Keratinocyte (primary cell): ENCODE measurements around the gene TMEM80.

Experiments
- EZH2 ChIP-seq: IDR thresholded peaks from one replicate; pipeline ENCODE4 v1.6.1; 2012; ENCODE audit warnings: inconsistent platforms, mild to moderate bottlenecking, low read length, moderate library complexity
- TF ChIP-seq, protein P1 (sequence below), 3 experiments: IDR thresholded peaks in 1 of 3; conservative IDR thresholded peaks in 1 of 3; optimal IDR thresholded peaks in 1 of 3; 2 replicates in 2 of 3; 3 replicates in 1 of 3; pipeline versions ENCODE3 to v1.5.1; 2011; ENCODE audit warnings: low read length in 3 of 3, mild to moderate bottlenecking in 3 of 3, moderate library complexity in 2 of 3, control low read depth in 1 of 3, inconsistent platforms in 1 of 3; ENCODE audit not compliant: insufficient read depth in 2 of 3; ENCODE audit errors: extremely low read depth in 1 of 3

DNA sequence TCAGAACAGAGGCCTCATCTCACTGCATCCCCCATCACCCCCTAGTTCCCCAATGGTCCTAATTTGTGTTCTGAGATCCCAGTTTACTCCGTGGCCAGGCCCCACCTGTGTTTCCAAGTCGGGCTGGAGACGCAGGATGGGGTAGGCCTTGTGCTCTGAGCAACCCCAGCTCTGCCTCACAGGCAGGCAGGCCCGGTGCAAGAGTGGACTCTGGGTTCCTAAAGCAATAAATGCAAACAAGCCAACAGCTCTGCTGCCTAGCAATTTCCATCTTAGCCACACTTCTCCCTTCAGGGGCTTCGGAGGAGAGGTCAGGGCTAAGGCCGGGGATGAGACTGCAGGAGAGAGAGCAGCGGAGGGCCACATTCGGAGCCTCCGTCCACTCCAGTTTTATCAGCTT, 7.9 kb downstream of the TMEM80 start:
- TF ChIP-seq, protein P1, sequence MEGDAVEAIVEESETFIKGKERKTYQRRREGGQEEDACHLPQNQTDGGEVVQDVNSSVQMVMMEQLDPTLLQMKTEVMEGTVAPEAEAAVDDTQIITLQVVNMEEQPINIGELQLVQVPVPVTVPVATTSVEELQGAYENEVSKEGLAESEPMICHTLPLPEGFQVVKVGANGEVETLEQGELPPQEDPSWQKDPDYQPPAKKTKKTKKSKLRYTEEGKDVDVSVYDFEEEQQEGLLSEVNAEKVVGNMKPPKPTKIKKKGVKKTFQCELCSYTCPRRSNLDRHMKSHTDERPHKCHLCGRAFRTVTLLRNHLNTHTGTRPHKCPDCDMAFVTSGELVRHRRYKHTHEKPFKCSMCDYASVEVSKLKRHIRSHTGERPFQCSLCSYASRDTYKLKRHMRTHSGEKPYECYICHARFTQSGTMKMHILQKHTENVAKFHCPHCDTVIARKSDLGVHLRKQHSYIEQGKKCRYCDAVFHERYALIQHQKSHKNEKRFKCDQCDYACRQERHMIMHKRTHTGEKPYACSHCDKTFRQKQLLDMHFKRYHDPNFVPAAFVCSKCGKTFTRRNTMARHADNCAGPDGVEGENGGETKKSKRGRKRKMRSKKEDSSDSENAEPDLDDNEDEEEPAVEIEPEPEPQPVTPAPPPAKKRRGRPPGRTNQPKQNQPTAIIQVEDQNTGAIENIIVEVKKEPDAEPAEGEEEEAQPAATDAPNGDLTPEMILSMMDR (optimal IDR thresholded peaks at IDR 0.05 in 1 of 3, IDR thresholded peaks at IDR 0.05 in 1 of 3, conservative IDR thresholded peaks at IDR 0.05 in 1 of 3; ENCODE audit: extremely low read depth in 1 of 3, insufficient read depth in 2 of 3, low read length in 3 of 3): no peak
- TF ChIP-seq EZH2: no peak
